OCI-LY3 (cell line): Measurements from ENCODE around the gene AREG.

Source experiments
- H2AFZ ChIP-seq: fragments of 200-600, 300-600 bp; shearing (Covaris generic); 2 replicates; pipeline ENCODE4 v1.6.0; 2014; ENCODE audit warnings: antibody characterized with exemption, low read depth, low read length
- H3K27ac ChIP-seq: fragments of 200-600, 300-600 bp; sonication (generic); 2 replicates; pipeline ENCODE4 v1.5.1; 2014; ENCODE audit warnings: mild to moderate bottlenecking, low read length, moderate library complexity, mixed read lengths
- H3K27me3 ChIP-seq: fragments of 200-600, 300-600 bp; sonication (generic); 2 replicates; pipeline ENCODE4 v1.6.1; 2014; ENCODE audit warnings: low read depth, low read length, mixed read lengths
- H3K36me3 ChIP-seq: fragments of 200-600, 300-600 bp; sonication (generic); replicated peaks from 2 replicates; pipeline ENCODE3; 2014; ENCODE audit warnings: low read depth, low read length, mixed read lengths
- H3K4me1 ChIP-seq: fragments of 300-600, 200-600 bp; sonication (generic); 2 replicates; pipeline ENCODE4 v1.6.1; 2014; ENCODE audit warnings: low read length, mixed read lengths
- H3K4me2 ChIP-seq: fragments of 200-600, 300-600 bp; sonication (generic); 2 replicates; pipeline ENCODE4 v1.6.1; 2014; ENCODE audit warnings: low read length, mixed read lengths
- H3K4me3 ChIP-seq: fragments of 300-600, 200-600 bp; sonication (generic); 2 replicates; pipeline ENCODE4 v1.5.1; 2014; ENCODE audit warnings: antibody characterized with exemption, mild to moderate bottlenecking, low read length, moderate library complexity
- H3K79me2 ChIP-seq: fragments of 300-600, 200-600 bp; shearing (Covaris generic); 2 replicates; pipeline ENCODE4 v1.6.1; 2014; ENCODE audit warnings: mild to moderate bottlenecking, low read length, mixed read lengths
- H3K9ac ChIP-seq: fragments of 300-600, 200-600 bp; shearing (Covaris generic); 2 replicates; pipeline ENCODE4 v1.6.0; 2014; ENCODE audit warnings: mild to moderate bottlenecking, low read length, moderate library complexity
- H3K9me3 ChIP-seq: fragments of 200-600, 300-600 bp; shearing (Covaris generic); 2 replicates; pipeline ENCODE4 v1.6.1; 2014; ENCODE audit warnings: low read length, mixed read lengths; ENCODE audit not compliant: insufficient read depth
- H4K20me1 ChIP-seq: fragments of 200-600, 300-600 bp; sonication (generic); 2 replicates; pipeline ENCODE4 v1.6.1; 2016; ENCODE audit warnings: low read length, mixed read lengths; ENCODE audit not compliant: insufficient read depth
- CTCF ChIP-seq: fragments of 200-600, 300-600 bp; sonication (generic); IDR thresholded peaks from 2 replicates; pipeline ENCODE4 v1.5.1; 2014; ENCODE audit warnings: antibody characterized with exemption, low read length, low read depth
- EZH2phosphoT487 ChIP-seq: fragments of 200-600 bp; shearing (Covaris generic); IDR thresholded peaks from 2 replicates; pipeline ENCODE4 v1.6.1; 2018; ENCODE audit warnings: antibody characterized with exemption, mixed run types, low read depth

Gene AREG

GRCh38 chr4:74433043-74433442, 11.9 kb upstream of the AREG start:
- H3K79me2 ChIP-seq = no peaks in the 10 kb centered on the region
- H3K36me3 ChIP-seq = no peaks in the 10 kb centered on the region
- H3K9me3 ChIP-seq = no peaks in the 10 kb centered on the region
- no peak overlapping the region for H3K4me2 ChIP-seq
- H3K4me3 ChIP-seq = no peak overlapping the region
- no peak overlapping the region for H3K27ac ChIP-seq
- no peaks in the 10 kb centered on the region for H4K20me1 ChIP-seq
- TF ChIP-seq EZH2phosphoT487 = no peak
- no peak overlapping the region for H3K9ac ChIP-seq
- no peaks in the 10 kb centered on the region for H3K4me1 ChIP-seq
- no peak overlapping the region for H2AFZ ChIP-seq
- H3K27me3 ChIP-seq = no peaks in the 10 kb centered on the region

- H3K4me3 ChIP-seq = no peak overlapping the region
- TF ChIP-seq CTCF (no peak), EZH2phosphoT487 (no peak)
- no peaks in the 10 kb centered on the region for H3K9me3 ChIP-seq
- no peaks in the 10 kb centered on the region for H3K36me3 ChIP-seq
- no peak overlapping the region for H3K9ac ChIP-seq
- no peak overlapping the region for H3K4me2 ChIP-seq
- no peak overlapping the region for H3K27ac ChIP-seq
- H3K4me1 ChIP-seq = no peaks in the 10 kb centered on the region
- H2AFZ ChIP-seq = no peak overlapping the region
- no peaks in the 10 kb centered on the region for H3K27me3 ChIP-seq
- H4K20me1 ChIP-seq = no peaks in the 10 kb centered on the region
- no peaks in the 10 kb centered on the region for H3K79me2 ChIP-seq
Measured at GRCh38 chr4:74433541-74434172, 11.3 kb upstream of the AREG start.

- H3K9me3 ChIP-seq = no peaks in the 10 kb centered on the region
- H3K4me1 ChIP-seq = no peaks in the 10 kb centered on the region
- no peaks in the 10 kb centered on the region for H3K27me3 ChIP-seq
- H3K27ac ChIP-seq = no peak overlapping the region
- no peak overlapping the region for H3K4me3 ChIP-seq
- H3K79me2 ChIP-seq = no peaks in the 10 kb centered on the region
- no peak overlapping the region for H3K9ac ChIP-seq
- TF ChIP-seq EZH2phosphoT487 (no peak), CTCF (no peak)
- no peak overlapping the region for H2AFZ ChIP-seq
- no peaks in the 10 kb centered on the region for H3K36me3 ChIP-seq
- H4K20me1 ChIP-seq = no peaks in the 10 kb centered on the region
- H3K4me2 ChIP-seq = no peak overlapping the region
Measured at GRCh38 chr4:74435296-74435695, 9.6 kb upstream of the AREG start.

- H3K9ac ChIP-seq = no peak overlapping the region
- no peaks in the 10 kb centered on the region for H4K20me1 ChIP-seq
- no peak overlapping the region for H3K4me3 ChIP-seq
- no peaks in the 10 kb centered on the region for H3K79me2 ChIP-seq
- H3K4me2 ChIP-seq = no peak overlapping the region
- H3K36me3 ChIP-seq = no peaks in the 10 kb centered on the region
- no peak for TF ChIP-seq EZH2phosphoT487
- TF ChIP-seq CTCF = no peak
- no peak overlapping the region for H3K27ac ChIP-seq
- H3K9me3 ChIP-seq = no peaks in the 10 kb centered on the region
- no peaks in the 10 kb centered on the region for H3K27me3 ChIP-seq
- H3K4me1 ChIP-seq = no peaks in the 10 kb centered on the region
- H2AFZ ChIP-seq = no peak overlapping the region
Measured at GRCh38 chr4:74437866-74438265, 7.1 kb upstream of the AREG start.

GRCh38 chr4:74438661-74439060, 6.3 kb upstream of the AREG start:
- TF ChIP-seq CTCF (no peak), EZH2phosphoT487 (no peak)
- no peaks in the 10 kb centered on the region for H3K36me3 ChIP-seq
- no peak overlapping the region for H3K9ac ChIP-seq
- H4K20me1 ChIP-seq = no peaks in the 10 kb centered on the region
- no peak overlapping the region for H3K4me2 ChIP-seq
- no peaks in the 10 kb centered on the region for H3K9me3 ChIP-seq
- no peak overlapping the region for H3K27ac ChIP-seq
- no peak overlapping the region for H2AFZ ChIP-seq
- H3K4me1 ChIP-seq = no peaks in the 10 kb centered on the region
- no peak overlapping the region for H3K4me3 ChIP-seq
- no peaks in the 10 kb centered on the region for H3K27me3 ChIP-seq
- H3K79me2 ChIP-seq = no peaks in the 10 kb centered on the region
